H1 (cell line): ENCODE measurements around the gene FHIT. TPM values are rescaled to one million over a fixed set of nuclear protein-coding genes. Genes with fewer than 3 reads are reported as not detected.

Source experiments
- CTCF ChIA-PET: fragments of 300-600 bp; sonication (Branson Sonifier 250); formaldehyde crosslinking; loops from one replicate; lab custom pipeline; 2021; ENCODE audit not compliant: partially characterized antibody; lab: Charles Lee
- POLR2A ChIA-PET: fragments of 300-600 bp; sonication (Branson Sonifier 250); formaldehyde crosslinking; loops from one replicate; lab custom pipeline; 2021; ENCODE audit warnings: inconsistent platforms; ENCODE audit not compliant: partially characterized antibody; lab: Charles Lee
- DNase-seq, 2 experiments: peaks; one replicate each; pipeline versions ENCODE4 v3.0.0 to v3.0.0-alpha.2; 2010 to 2022; ENCODE audit warnings: low spot score in 2 of 2, low read depth in 1 of 2, mixed read lengths in 1 of 2
- FAIRE-seq: peaks from 2 replicates; lab custom pipeline; 2011; peaks lifted over from hg19 to GRCh38; lab: Jason Lieb, UNC
- H2AFZ ChIP-seq: 2 replicates; pipeline ENCODE4 v1.8.1; 2012; ENCODE audit warnings: low read length, inconsistent platforms
- H2AK5ac ChIP-seq: 2 replicates; pipeline ENCODE4 v1.6.1; 2013; ENCODE audit warnings: low read depth, low read length
- H2BK120ac ChIP-seq: replicated peaks from 2 replicates; pipeline ENCODE3; 2013; ENCODE audit warnings: low read depth, low read length, inconsistent platforms
- H2BK12ac ChIP-seq: 2 replicates; pipeline ENCODE4 v1.6.1; 2013; ENCODE audit warnings: low read depth, low read length
- H2BK15ac ChIP-seq: 2 replicates; pipeline ENCODE4 v1.6.1; 2013; ENCODE audit warnings: low read length
- H2BK20ac ChIP-seq: 2 replicates; pipeline ENCODE4 v1.6.1; 2013; ENCODE audit warnings: low read length
- H2BK5ac ChIP-seq: 2 replicates; pipeline ENCODE4 v1.6.1; 2013; ENCODE audit warnings: low read depth, low read length
- H3K14ac ChIP-seq: 2 replicates; pipeline ENCODE4 v1.6.1; 2013; ENCODE audit warnings: inconsistent platforms; ENCODE audit not compliant: insufficient read length
- H3K18ac ChIP-seq: 2 replicates; pipeline ENCODE4 v1.6.1; 2013; ENCODE audit warnings: low read length; ENCODE audit errors: extremely low read depth
- H3K23ac ChIP-seq: 2 replicates; pipeline ENCODE4 v1.6.1; 2013; ENCODE audit warnings: inconsistent platforms; ENCODE audit not compliant: insufficient read length
- H3K23me2 ChIP-seq: 2 replicates; pipeline ENCODE4 v1.6.1; 2013; ENCODE audit warnings: low read depth, low read length
- H3K27ac ChIP-seq: 2 replicates; pipeline ENCODE4 v1.6.1; 2011; ENCODE audit warnings: low read depth, low read length, inconsistent platforms
- H3K27me3 ChIP-seq, 4 experiments: replicated peaks in 1 of 4; 1 replicate in 1 of 4; 2 replicates in 3 of 4; pipeline versions ENCODE4 v1.6.1 to v1.8.1; 2011 to 2013; ENCODE audit warnings: low read length in 3 of 4, mild to moderate bottlenecking in 3 of 4, inconsistent platforms in 2 of 4, mixed read lengths in 2 of 4, moderate library complexity in 1 of 4; ENCODE audit not compliant: control insufficient read depth in 3 of 4, insufficient read depth in 3 of 4; ENCODE audit errors: extremely low read depth in 1 of 4
- H3K36me3 ChIP-seq, 4 experiments: 2 replicates each; pipeline versions ENCODE4 v1.6.1 to v1.8.1; 2011 to 2013; ENCODE audit warnings: mild to moderate bottlenecking in 4 of 4, low read length in 3 of 4, moderate library complexity in 2 of 4, control low read depth in 1 of 4, inconsistent platforms in 1 of 4; ENCODE audit not compliant: insufficient read depth in 4 of 4, control insufficient read depth in 2 of 4
- H3K4ac ChIP-seq: replicated peaks from 2 replicates; pipeline ENCODE3; 2013; ENCODE audit warnings: low read length, low read depth, mixed read lengths, inconsistent platforms; ENCODE audit not compliant: insufficient read length
- H3K4me1 ChIP-seq, 4 experiments: replicated peaks in 1 of 4; 1 replicate in 1 of 4; 2 replicates in 3 of 4; pipeline versions ENCODE4 v1.6.1 to v1.8.1; 2011 to 2013; ENCODE audit warnings: low read length in 3 of 4, inconsistent platforms in 2 of 4, mixed read lengths in 1 of 4; ENCODE audit not compliant: insufficient read depth in 4 of 4, control insufficient read depth in 3 of 4
- H3K4me2 ChIP-seq, 2 experiments: 2 replicates each; pipeline versions ENCODE4 v1.6.1 to v1.8.1; 2011 to 2013; ENCODE audit warnings: low read depth in 2 of 2, low read length in 2 of 2, control low read depth in 1 of 2, inconsistent platforms in 1 of 2, mild to moderate bottlenecking in 1 of 2; ENCODE audit not compliant: insufficient read depth in 1 of 2
- H3K4me3 ChIP-seq, 4 experiments: fragments of 200-600, 300-600 bp in 1 of 4; sonication (generic), shearing (Covaris generic), sonication (Bioruptor Twin) in 1 of 4; 2 replicates each; pipeline versions ENCODE4 v1.5.1 to v1.8.1; 2011 to 2016; ENCODE audit warnings: low read length in 4 of 4, low read depth in 3 of 4, control low read depth in 2 of 4, inconsistent platforms in 2 of 4, mild to moderate bottlenecking in 2 of 4, mixed read lengths in 1 of 4, moderate library complexity in 1 of 4; ENCODE audit not compliant: insufficient read depth in 2 of 4; ENCODE audit errors: extremely low read depth in 1 of 4
- H3K56ac ChIP-seq: replicated peaks from 2 replicates; pipeline ENCODE3; 2013; ENCODE audit warnings: low read depth, mild to moderate bottlenecking, mixed read lengths, low read length, inconsistent platforms; ENCODE audit not compliant: insufficient read length
- H3K79me1 ChIP-seq: 2 replicates; pipeline ENCODE4 v1.6.1; 2013; ENCODE audit warnings: low read depth, low read length, control low read depth
- H3K79me2 ChIP-seq, 2 experiments: 2 replicates each; pipeline versions ENCODE4 v1.6.1 to v1.8.1; 2012 to 2013; ENCODE audit warnings: low read length in 2 of 2, mild to moderate bottlenecking in 2 of 2, inconsistent platforms in 1 of 2; ENCODE audit not compliant: insufficient read depth in 2 of 2, control insufficient read depth in 1 of 2
- H3K9ac ChIP-seq, 4 experiments: replicated peaks in 1 of 4; 1 replicate in 1 of 4; 2 replicates in 3 of 4; pipeline versions ENCODE4 v1.6.1 to v1.8.1; 2011 to 2013; ENCODE audit warnings: low read depth in 3 of 4, low read length in 3 of 4, control low read depth in 2 of 4, mild to moderate bottlenecking in 2 of 4, moderate library complexity in 2 of 4, inconsistent platforms in 1 of 4; ENCODE audit errors: extremely low read depth in 1 of 4
- H3K9me3 ChIP-seq, 2 experiments: 2 replicates each; pipeline versions ENCODE4 v1.6.1 to v1.8.1; 2012 to 2013; ENCODE audit warnings: mild to moderate bottlenecking in 2 of 2, moderate library complexity in 2 of 2, control low read depth in 1 of 2, inconsistent platforms in 1 of 2, low read depth in 1 of 2, low read length in 1 of 2, mixed read lengths in 1 of 2; ENCODE audit not compliant: insufficient read depth in 2 of 2
- H4K20me1 ChIP-seq, 2 experiments: replicated peaks in 1 of 2; 2 replicates each; pipeline versions ENCODE3 to v1.8.1; 2011 to 2013; ENCODE audit warnings: inconsistent platforms in 2 of 2, low read length in 2 of 2, mild to moderate bottlenecking in 1 of 2; ENCODE audit not compliant: insufficient read depth in 2 of 2, control insufficient read depth in 1 of 2
- H4K5ac ChIP-seq: 2 replicates; pipeline ENCODE4 v1.6.1; 2013; ENCODE audit warnings: low read length, low read depth, mixed read lengths, inconsistent platforms; ENCODE audit not compliant: insufficient read length
- H4K8ac ChIP-seq: 2 replicates; pipeline ENCODE4 v1.8.0; 2013; ENCODE audit warnings: mild to moderate bottlenecking, moderate library complexity, low read length, inconsistent platforms; ENCODE audit not compliant: insufficient read depth; ENCODE audit errors: extremely low read depth
- H4K91ac ChIP-seq: replicated peaks from 2 replicates; pipeline ENCODE3; 2013; ENCODE audit warnings: low read length, mixed read lengths, inconsistent platforms; ENCODE audit not compliant: insufficient read length
- CREB1 ChIP-seq: IDR thresholded peaks from 2 replicates; pipeline ENCODE4 v1.6.1; 2012; ENCODE audit warnings: inconsistent platforms
- HDAC2 ChIP-seq, 2 experiments: fragments of 300-600 bp in 1 of 2; sonication (generic) in 1 of 2; IDR thresholded peaks; 2 replicates each; pipeline ENCODE4 v1.6.1; 2011 to 2012; ENCODE audit warnings: low read depth in 2 of 2, low read length in 2 of 2, mild to moderate bottlenecking in 2 of 2, moderate library complexity in 2 of 2, borderline replicate concordance in 1 of 2, inconsistent platforms in 1 of 2
- SIN3A ChIP-seq, 2 experiments: IDR thresholded peaks in 1 of 2; conservative IDR thresholded peaks in 1 of 2; 2 replicates each; pipeline ENCODE4 v1.6.1; 2011 to 2012; ENCODE audit warnings: low read length in 2 of 2, improper control_type of control experiment in 1 of 2, low read depth in 1 of 2, mild to moderate bottlenecking in 1 of 2
- SP1 ChIP-seq: IDR thresholded peaks from 2 replicates; pipeline ENCODE4 v1.6.1; 2011; ENCODE audit warnings: low read depth, low read length
- SP2 ChIP-seq: IDR thresholded peaks from 2 replicates; pipeline ENCODE4 v1.6.1; 2012; ENCODE audit warnings: mild to moderate bottlenecking, low read length, inconsistent platforms
- TAF7 ChIP-seq: optimal IDR thresholded peaks from 2 replicates; pipeline ENCODE3; 2011; ENCODE audit warnings: low read depth, mild to moderate bottlenecking, inconsistent platforms, low read length, moderate library complexity, borderline replicate concordance
- TCF12 ChIP-seq: IDR thresholded peaks from 2 replicates; pipeline ENCODE4 v1.6.1; 2011; ENCODE audit warnings: low read depth, mild to moderate bottlenecking, low read length
- WGBS, 2 experiments: shearing (Covaris generic) in 1 of 2; methylation state at CpG; one replicate each; pipeline versions ENCODE4 v1.1.6 to v1.1.7; 2013 to 2015; ENCODE audit warnings: low lambda C conversion rate in 2 of 2, mixed read lengths in 2 of 2, inconsistent platforms in 1 of 2, low coverage in 1 of 2, missing lambda C conversion rate in 1 of 2; ENCODE audit not compliant: insufficient replicate concordance in 2 of 2, insufficient coverage in 1 of 2, insufficient read length in 1 of 2; ENCODE audit errors: extremely low coverage in 1 of 2, missing lambda C conversion rate in 1 of 2; 5-methylcytosine and 5-hydroxymethylcytosine counted together
- polyA plus RNA-seq, 7 experiments: library from polyadenylated mRNA; depleted of rRNA in 3 of 7; stranded (reverse) in 5 of 7; unstranded in 2 of 7; fragments of >200 nt in 5 of 7; fragments of 200-250 nt in 2 of 7; gene quantifications; 1 replicate in 5 of 7; 2 replicates in 1 of 7; 4 replicates in 1 of 7; pipeline versions ENCODE4 v1.2.1 to v1.2.3, GENCODE V29; 2011 to 2013; ENCODE audit warnings: missing spikeins in 2 of 7, mixed read lengths in 2 of 7
- total RNA-seq: library from RNA; stranded (reverse); fragmentation: NEBNext Ultra II Directional; extraction: Animal tissue kit (Norgen Biotek cat#: 25700); gene quantifications from 2 replicates; pipeline ENCODE4 v1.2.1, GENCODE V29; 2021
- TF ChIP-seq, protein P1 (sequence below): IDR thresholded peaks from 2 replicates; pipeline ENCODE4 v1.6.1; 2011; ENCODE audit warnings: low read length, improper control_type of control experiment
- TF ChIP-seq, protein P2 (sequence below): IDR thresholded peaks from 2 replicates; pipeline ENCODE4 v1.6.1; 2012; ENCODE audit warnings: low read length, inconsistent platforms

Gene FHIT
- total and polyA plus RNA-seq, 2 of the 8 experiments (the other 6 are each of a cell fraction or from before 2014, with no cell fraction given): 1.2 to 3.2 TPM

DNA sequence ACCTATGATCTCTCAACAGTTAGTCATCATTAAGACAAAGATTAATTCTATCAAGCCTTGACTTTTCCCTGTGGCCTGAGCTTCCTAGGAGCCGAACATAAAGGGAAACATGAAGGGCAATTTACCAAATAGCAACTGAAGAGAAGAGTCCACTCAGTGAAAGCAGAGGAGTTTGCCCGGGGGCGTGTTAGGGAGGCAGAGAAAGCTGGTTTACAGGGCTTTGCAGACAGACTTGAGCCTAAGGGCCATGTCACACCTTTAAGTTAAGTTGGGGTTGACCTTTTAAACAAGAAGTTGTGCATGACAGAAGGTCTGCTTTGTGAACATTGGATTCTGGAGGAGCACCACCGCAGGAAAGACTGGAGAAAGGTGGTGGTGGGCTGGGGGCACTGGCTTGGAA lies 1499.6 kb downstream of the FHIT start:
- no peak overlapping the region for H2BK120ac ChIP-seq
- H3K79me1 ChIP-seq: no peaks in the 10 kb centered on the region
- H3K79me2 ChIP-seq: no peaks in the 10 kb centered on the region
- H3K23me2 ChIP-seq: no peaks in the 10 kb centered on the region
- ChIA-PET CTCF (no interaction called here), POLR2A (no interaction called here)
- H3K27ac ChIP-seq: no peak overlapping the region
- H2BK20ac ChIP-seq: no peak overlapping the region
- FAIRE-seq (no peak), DNase-seq (no peak)
- no peak overlapping the region for H2AK5ac ChIP-seq
- H4K91ac ChIP-seq: no peak overlapping the region
- H2BK15ac ChIP-seq: no peak overlapping the region
- H3K14ac ChIP-seq: no peak overlapping the region
- no peak overlapping the region for H3K4me2 ChIP-seq
- H3K9me3 ChIP-seq: no peaks in the 10 kb centered on the region
- no peak overlapping the region for H4K5ac ChIP-seq
- no peak overlapping the region for H3K18ac ChIP-seq
- H4K8ac ChIP-seq: no peak overlapping the region
- WGBS, 2 experiments: 94% methylated on average over 4 of the region's 4 CpGs; no CpG with 5 or more reads in 1 of the 2 experiments
- H3K36me3 ChIP-seq: no peaks in the 10 kb centered on the region
- H2BK12ac ChIP-seq: no peak overlapping the region
- H3K4ac ChIP-seq: no peak overlapping the region
- H3K56ac ChIP-seq: no peak overlapping the region
- no peak overlapping the region for H2BK5ac ChIP-seq
- no peaks in the 10 kb centered on the region for H4K20me1 ChIP-seq
- H3K23ac ChIP-seq: no peak overlapping the region
- H3K9ac ChIP-seq: no peak overlapping the region
- H3K27me3 ChIP-seq: peaks cover 0 to 2% (median 1%) of the 10 kb centered on the region in 4 experiments; a peak in 3 of 7 replicates
- no peak overlapping the region for H3K4me3 ChIP-seq
- no peak overlapping the region for H2AFZ ChIP-seq
- peaks cover 0 to 6% (median 0%) of the 10 kb centered on the region in 4 experiments; a peak in 2 of 7 replicates for H3K4me1 ChIP-seq
- TF ChIP-seq SP2 (no peak), TAF7 (no peak), TCF12 (no peak), HDAC2 (IDR thresholded peaks at IDR 0.05; ENCODE audit: borderline replicate concordance in 1 of 2, low read depth in 2 of 2, low read length in 2 of 2) (no peak), SIN3A (conservative IDR thresholded peaks at IDR 0.05 in 1 of 2, IDR thresholded peaks at IDR 0.05 in 1 of 2; ENCODE audit: low read depth in 1 of 2, low read length in 2 of 2) (no peak), CREB1 (no peak), SP1 (no peak)
- TF ChIP-seq, protein P1, sequence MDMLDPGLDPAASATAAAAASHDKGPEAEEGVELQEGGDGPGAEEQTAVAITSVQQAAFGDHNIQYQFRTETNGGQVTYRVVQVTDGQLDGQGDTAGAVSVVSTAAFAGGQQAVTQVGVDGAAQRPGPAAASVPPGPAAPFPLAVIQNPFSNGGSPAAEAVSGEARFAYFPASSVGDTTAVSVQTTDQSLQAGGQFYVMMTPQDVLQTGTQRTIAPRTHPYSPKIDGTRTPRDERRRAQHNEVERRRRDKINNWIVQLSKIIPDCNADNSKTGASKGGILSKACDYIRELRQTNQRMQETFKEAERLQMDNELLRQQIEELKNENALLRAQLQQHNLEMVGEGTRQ: no peak
- TF ChIP-seq, protein P2, sequence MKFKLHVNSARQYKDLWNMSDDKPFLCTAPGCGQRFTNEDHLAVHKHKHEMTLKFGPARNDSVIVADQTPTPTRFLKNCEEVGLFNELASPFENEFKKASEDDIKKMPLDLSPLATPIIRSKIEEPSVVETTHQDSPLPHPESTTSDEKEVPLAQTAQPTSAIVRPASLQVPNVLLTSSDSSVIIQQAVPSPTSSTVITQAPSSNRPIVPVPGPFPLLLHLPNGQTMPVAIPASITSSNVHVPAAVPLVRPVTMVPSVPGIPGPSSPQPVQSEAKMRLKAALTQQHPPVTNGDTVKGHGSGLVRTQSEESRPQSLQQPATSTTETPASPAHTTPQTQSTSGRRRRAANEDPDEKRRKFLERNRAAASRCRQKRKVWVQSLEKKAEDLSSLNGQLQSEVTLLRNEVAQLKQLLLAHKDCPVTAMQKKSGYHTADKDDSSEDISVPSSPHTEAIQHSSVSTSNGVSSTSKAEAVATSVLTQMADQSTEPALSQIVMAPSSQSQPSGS: no peak
